Measurements from ENCODE around the gene MYB.
A peak's percentile ranks its signal among the peaks of the same experiment; 100 is the strongest.

The MYB gene

GRCh38 chr6:135165031-135165430 is 16.1 kb upstream of the MYB start:
- no peak for DNase-seq

GRCh38 chr6:135166515-135166914 is 14.6 kb upstream of the MYB start:
- DNase-seq = no peak

GRCh38 chr6:135167617-135168016 is 13.5 kb upstream of the MYB start:
- no peak for DNase-seq

GRCh38 chr6:135168766-135169165 is 12.3 kb upstream of the MYB start:
- DNase-seq = no peak

GRCh38 chr6:135170238-135170637 is 10.9 kb upstream of the MYB start:
- no peak for DNase-seq

GRCh38 chr6:135170849-135171248 is 10.3 kb upstream of the MYB start:
- no peak for DNase-seq

- DNase-seq = no peak
These were observed 7.7 kb upstream of the MYB start for GRCh38 chr6:135173242-135173988.

- DNase-seq = no peak
These were observed 7.1 kb upstream of the MYB start for GRCh38 chr6:135173989-135174484.

- no peak for DNase-seq
These were observed 5.0 kb upstream of the MYB start for GRCh38 chr6:135176058-135176457.

- no peak for DNase-seq
These were observed 4.6 kb upstream of the MYB start for GRCh38 chr6:135176464-135176863.

- DNase-seq = no peak
These were observed 1.7 kb upstream of the MYB start for GRCh38 chr6:135179372-135179771.

- DNase-seq = no peak
These were observed 1.1 kb upstream of the MYB start for GRCh38 chr6:135179920-135180541.

GRCh38 chr6:135181333-135182070 is 394 bp downstream of the MYB start:
- DNase-seq = no peak

- DNase-seq = peak; percentile 5
These were observed 1.2 kb downstream of the MYB start for GRCh38 chr6:135182071-135183001.

- peak; percentile 62 for DNase-seq
These were observed 2.0 kb downstream of the MYB start for GRCh38 chr6:135183002-135183531.

- peak; percentile 77 for DNase-seq
These were observed 2.7 kb downstream of the MYB start for GRCh38 chr6:135183532-135184440.

GRCh38 chr6:135185483-135185882 is 4.4 kb downstream of the MYB start:
- no peak for DNase-seq

GRCh38 chr6:135186255-135186654 is 5.1 kb downstream of the MYB start:
- no peak for DNase-seq

- no peak for DNase-seq
These were observed 6.3 kb downstream of the MYB start for GRCh38 chr6:135187372-135187771.

- DNase-seq = no peak
These were observed 7.6 kb downstream of the MYB start for GRCh38 chr6:135188718-135189117.

GRCh38 chr6:135189344-135189743 is 8.2 kb downstream of the MYB start:
- DNase-seq = no peak

All from CD4-positive, alpha-beta T cell treated with Interferon gamma for 1 hour (primary cell).